ENCODE results near the gene C10orf53.
"Not testable (repeated sequence)": the region's sequence is repeated elsewhere in the genome, so short reads cannot be mapped to it uniquely, and the experiment has no call there.

C10orf53 gene

GRCh38 chr10:49688920-49689319 is 9.5 kb downstream of the C10orf53 start:
- DNase-seq: no peak

DNA sequence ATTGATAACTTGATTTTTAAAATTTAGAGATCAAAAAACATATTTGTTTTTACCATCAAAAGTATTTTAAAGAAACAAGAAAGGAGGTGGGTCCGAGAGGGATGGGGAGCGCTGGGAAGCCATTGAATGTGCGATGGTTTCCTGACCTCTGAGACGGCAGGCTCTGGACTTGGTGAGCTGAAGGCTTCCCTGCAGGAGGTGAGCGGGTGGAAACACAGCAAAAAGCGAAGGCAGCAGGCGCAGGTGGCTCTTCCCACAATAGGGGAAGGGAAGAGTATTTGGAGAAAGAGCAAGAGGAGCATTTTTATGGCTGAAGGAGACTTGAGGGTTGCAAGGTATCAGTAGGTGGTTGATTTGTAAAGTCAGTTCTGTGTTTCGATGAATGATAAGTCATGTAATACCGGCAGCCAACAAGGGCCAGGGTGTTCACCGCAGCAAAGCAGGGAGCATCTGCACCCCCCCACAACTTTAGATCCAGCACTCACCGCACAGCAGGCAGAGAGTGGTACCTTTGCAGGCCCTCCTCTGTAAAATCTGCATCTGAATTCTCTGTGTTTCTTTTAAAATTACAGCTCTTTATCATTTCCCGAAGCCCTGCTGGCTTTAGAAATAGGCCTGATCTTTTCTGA is 10.5 kb downstream of the C10orf53 start:
- DNase-seq: no peak

- no peak for DNase-seq
Observed at GRCh38 chr10:49690698-49691356, 11.4 kb downstream of the C10orf53 start.

DNA sequence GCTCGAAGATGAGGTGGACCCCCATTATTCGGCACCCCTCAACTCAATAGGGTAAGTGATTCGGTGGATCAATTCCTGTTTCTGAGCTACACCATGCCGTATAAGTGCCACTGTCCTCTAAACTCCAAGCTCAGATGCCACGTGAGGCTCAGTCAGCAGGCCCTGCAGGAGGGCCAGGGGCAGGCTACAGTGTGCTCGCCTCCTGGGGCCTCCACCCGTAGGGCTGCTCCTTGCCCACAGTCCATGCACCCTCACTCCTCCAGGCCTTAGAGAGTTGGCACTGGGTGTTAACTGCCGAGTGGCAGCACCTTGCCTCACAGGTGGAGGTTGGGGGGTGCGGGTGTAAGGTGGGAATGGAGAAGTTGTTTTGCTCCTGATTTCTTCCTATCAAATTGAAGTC is 12.1 kb downstream of the C10orf53 start:
- no peak for DNase-seq

GRCh38 chr10:49694466-49694865 is 15.0 kb downstream of the C10orf53 start:
- no peak for DNase-seq

GRCh38 chr10:49696311-49696710 is 16.9 kb downstream of the C10orf53 start:
- DNase-seq: no peak

GRCh38 chr10:49698679-49699078 is 19.2 kb downstream of the C10orf53 start:
- DNase-seq: no peak

- no peak for DNase-seq
Observed at GRCh38 chr10:49700211-49700610, 20.8 kb downstream of the C10orf53 start.

- no peak for DNase-seq
Observed at GRCh38 chr10:49700997-49701396, 21.5 kb downstream of the C10orf53 start.

- DNase-seq: no peak
Observed at GRCh38 chr10:49707585-49707984, 28.1 kb downstream of the C10orf53 start.

DNA sequence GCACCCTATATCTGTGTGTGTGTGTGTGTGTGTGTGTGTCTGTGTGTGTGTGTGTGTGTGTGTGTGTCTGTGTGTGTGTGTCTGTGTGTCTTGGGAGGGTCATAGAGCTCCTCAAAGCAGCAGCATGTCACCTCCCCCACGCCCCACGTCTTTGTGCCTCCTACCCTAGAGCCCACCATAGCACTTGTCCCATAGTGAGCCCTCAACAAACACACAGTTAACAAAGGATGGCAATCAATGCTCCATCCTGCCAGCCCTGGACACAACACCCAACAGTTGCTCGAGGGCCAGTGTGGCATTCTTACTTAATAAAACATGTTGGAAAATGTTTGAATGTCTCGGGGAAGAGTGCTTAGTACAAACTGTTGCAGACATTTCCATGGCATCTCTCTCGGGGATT is 30.5 kb downstream of the C10orf53 start:
- no peak for DNase-seq

- no peak for DNase-seq
Observed at GRCh38 chr10:49710966-49711365, 31.5 kb downstream of the C10orf53 start.

DNA sequence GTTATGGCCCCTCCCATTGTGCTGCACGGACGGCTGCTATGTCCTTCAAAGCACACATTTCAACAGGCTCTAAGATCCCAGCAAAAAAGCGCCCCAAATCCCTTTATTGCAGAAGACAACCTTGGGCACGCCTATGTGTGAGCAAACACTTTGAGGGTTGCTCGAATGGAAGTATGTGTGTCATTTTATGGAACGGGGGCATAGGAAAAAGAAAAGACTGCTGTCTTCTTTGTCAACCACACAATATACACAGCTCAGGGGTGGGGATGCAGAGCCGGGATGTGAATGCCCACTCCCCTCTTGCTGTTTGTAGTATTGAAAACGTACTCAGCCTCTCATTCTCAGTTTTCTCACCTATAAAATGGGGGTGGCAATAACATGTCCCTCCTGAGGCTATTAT is 32.0 kb downstream of the C10orf53 start:
- no peak for DNase-seq

- no peak for DNase-seq
Observed at GRCh38 chr10:49713266-49713665, 33.8 kb downstream of the C10orf53 start.

DNA sequence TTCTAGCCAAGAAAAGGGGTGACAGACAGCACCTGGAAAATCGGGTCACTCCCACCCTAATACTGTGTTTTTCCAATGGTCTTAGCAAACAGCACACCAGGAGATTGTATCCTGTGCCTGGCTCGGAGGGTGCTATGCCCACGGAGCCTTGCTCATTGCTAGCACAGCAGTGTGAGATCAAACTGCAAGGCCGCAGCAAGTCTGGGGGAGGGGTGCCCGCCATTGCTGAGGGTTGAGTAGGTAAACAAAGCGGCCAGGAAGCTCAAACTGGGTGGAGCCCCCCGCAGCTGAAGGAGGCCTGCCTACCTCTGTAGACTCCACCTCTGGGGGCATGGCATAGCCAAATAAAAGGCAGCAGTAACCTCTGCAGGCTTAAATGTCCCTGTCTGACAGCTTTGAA is 35.7 kb downstream of the C10orf53 start:
- DNase-seq: not testable (repeated sequence)

DNA sequence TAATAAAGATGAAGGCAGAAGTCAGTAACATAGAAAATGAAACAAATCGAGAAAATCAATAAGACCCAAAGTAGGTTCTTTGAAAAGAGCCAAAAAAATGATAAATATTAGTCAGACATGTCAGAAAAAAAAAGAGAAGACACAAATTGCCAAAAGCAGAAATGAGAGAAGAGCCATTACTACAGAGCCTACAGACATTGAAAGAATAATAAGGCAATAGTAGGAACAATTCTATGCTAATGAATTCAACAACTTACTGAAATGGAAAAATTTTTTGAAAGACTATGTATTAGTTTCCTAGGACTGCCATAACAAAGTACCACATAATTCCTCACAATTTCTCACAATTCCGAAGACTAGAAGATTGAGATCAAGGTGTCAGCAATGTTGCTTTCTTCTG is 47.1 kb downstream of the C10orf53 start:
- DNase-seq: no peak

DNA sequence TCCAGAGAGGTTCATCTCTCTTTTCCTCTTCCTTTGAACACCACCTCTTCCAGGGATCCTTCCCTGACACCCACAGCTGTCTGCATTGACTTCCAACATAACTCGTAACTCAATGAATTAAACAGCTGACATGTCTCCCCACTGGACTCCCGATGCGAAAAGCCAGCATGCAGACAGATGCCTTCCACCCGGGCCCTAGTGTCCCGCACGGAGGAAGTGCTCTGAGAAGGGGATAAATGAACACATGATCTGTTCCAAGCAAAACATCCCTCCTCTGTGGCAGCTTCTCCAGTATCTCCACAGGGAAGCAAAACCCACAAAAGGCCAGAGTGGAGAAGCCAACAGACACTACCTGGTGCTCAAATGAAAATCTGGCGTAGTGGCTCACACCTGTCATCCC is 54.4 kb downstream of the C10orf53 start:
- DNase-seq: no peak

DNA sequence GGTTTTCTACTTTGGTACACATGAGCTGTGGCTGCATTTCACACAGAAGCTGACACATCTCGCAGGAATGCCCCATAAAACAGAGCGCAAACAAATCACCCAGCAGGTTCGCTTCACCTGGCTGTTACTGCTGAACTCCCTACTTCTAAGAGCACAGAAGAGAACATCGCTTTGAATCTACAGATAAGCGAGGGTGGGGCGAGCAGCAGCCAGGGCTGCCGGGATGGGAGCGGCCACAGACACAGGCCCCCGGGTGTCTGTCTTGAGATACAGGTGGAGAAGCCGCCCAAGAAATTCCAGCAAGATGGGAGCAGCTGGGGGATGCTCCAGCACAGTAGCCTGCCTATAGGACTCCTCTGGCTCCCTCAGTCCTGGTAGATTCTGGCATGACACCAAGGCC is 55.2 kb downstream of the C10orf53 start:
- DNase-seq: no peak

GRCh38 chr10:49735161-49735560 is 55.7 kb downstream of the C10orf53 start:
- no peak for DNase-seq

DNA sequence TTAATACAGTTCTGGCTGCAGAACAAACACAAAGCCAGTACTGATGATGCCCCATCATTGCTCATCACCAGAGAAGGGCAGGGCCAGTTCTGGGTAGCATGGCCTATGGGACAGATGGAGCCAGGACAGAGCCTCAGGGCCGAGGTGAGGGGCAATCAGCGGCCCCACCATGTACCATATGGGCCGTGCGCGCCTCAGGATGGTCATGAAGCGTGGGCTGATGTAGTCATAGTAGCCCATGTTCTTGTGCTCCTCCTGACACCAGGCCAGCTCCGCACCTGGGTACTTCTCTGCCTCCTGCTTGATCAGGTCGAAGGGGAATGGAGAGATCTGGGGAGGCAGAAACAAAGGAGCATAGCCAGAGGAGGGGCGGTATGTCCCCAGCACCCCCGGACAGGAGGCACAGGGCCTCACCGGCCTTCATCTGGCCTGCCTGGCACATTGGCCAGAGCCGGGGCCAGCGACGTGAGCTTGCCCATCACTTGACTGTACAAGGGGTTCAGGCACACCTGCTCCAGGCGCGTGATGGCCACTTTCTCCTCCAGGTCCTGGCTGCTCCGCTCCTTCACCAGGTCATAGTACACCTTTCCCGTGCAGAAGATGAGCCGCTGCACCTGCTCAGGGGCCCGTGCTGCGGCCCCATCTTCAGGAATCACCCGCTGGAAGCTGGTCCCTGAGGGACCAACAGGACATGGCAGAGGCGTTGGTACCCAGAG is 56.6 kb downstream of the C10orf53 start:
- no peak for DNase-seq

DNA sequence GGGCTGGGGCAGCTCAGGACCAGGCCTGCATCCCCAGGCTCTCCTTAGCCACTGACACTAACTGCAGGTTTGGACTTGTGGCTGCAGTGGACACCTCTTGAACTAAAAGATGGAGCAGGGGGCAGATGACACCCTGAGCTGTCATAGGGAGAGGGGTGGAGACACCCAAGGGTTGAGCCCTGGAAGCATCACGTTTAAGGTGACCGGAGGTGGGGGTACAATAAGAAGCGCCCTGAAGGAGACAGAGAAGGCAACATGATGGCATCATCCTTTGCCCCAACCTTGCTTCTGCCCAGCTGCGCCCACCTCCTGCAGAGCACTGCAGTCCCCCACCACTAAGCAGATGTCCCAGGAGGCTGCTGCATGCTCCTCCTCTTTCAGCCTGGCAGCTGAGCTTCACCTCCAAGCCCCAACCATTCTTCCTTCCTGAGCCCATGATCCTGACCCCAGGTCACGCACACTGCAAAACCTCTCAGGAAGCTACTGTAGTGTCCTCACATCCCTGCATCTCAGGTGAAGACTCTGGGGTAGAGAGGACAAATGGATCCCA is 57.2 kb downstream of the C10orf53 start:
- DNase-seq: no peak

DNA sequence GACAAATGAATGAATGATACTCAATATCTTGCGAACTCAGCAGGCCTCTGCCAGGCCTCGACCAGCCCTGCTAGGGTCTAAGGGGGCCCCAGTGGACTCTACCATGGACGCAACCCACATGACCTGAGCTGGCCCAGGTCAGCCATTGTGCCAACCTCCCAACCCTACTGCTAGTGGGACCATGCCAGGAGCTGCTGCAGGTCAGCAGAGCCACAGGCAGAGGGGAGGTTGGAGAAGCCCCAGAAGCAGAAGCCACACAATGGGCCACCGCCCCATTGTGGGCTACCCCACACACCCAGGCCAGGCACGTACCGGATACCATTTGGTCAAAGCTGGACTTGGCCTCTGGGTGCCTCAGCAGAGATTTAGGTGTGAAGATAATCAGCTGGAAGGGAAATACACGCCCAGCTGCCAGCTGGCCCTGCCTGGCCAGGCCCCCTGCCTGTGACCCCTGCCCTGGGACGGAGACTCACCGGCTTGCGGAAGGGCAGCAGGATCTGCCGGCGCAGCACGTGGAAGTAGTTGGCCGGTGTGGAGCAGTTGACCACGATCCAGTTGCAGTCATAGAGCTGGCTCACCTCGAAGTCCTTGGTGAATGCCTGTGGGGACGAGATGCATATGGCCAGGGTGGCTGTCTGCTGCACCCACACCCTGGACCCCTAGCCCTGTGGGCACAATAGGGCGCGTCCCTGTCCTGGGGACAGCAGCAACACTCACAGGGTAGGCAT is 58.2 kb downstream of the C10orf53 start:
- DNase-seq: no peak

- no peak for DNase-seq
Observed at GRCh38 chr10:49738616-49739360, 59.3 kb downstream of the C10orf53 start.

Measured in suppressor macrophage treated with lipopolysaccharide for 4 hours (primary cell).